TTC549 (cell line): ENCODE results near the gene GOLGA3.

Experiments
- FAIRE-seq: peaks from 2 replicates; lab custom pipeline; 2012; peaks lifted over from hg19 to GRCh38; lab: Jason Lieb, UNC

GOLGA3 gene

DNA sequence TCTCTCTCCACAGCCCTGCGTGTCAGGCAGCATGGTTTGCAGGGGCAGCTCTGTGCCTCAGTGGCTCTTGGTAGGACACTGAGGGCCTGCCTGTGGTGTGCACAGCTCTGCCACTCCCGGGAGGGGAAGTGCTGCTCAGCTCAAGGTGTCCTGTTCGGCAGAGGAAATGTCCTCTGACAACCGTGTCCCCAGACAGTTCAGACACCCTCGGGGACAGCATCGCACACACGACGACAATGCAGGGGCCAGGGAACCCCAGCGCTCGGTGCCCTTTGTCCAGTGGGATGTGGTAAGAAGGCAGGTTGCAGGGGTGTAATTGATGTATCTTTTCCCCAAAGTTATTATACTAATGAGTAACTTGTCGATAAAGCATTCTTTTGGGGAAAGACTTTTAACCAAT lies 81.3 kb downstream of the GOLGA3 start:
- FAIRE-seq, result no peak

DNA sequence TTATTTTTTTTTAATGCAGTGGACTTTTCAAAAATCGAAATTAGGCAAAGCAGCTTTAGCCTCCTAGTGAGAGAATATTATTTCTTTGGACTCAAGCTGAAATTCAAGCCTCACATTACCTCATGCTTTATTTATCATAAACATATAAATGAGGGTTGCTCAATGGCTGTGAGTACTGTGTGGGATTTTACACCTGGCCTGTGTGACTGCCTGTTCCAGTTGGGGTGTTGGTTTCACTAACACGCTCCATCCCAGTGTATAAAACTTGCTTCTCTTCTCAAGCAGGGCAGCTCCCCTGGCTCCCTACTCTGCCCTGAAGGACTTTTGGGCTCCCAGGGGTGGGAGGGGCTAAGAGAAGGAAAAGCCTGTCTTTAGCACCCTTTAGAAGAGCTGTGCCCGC lies 82.1 kb downstream of the GOLGA3 start:
- no peak for FAIRE-seq

DNA sequence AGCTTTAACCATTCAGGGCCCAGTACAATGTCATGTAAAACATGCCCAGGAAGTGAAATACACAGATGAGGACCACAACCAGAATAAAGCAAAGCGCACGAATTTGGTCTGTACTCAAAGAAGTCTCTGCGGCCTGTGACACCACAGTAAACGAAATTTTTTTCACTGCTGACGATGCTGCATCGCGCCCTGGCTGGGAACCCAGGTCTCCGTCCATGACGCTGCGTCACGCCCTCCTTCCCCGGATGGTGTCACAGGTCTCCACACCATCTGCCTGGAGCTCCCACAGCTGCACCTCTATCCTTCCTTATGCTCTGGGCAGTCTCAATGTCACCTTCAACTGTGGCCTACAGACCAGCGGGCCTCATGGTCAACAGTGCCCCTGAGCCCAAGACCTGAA lies 84.8 kb downstream of the GOLGA3 start:
- FAIRE-seq, result no peak

DNA sequence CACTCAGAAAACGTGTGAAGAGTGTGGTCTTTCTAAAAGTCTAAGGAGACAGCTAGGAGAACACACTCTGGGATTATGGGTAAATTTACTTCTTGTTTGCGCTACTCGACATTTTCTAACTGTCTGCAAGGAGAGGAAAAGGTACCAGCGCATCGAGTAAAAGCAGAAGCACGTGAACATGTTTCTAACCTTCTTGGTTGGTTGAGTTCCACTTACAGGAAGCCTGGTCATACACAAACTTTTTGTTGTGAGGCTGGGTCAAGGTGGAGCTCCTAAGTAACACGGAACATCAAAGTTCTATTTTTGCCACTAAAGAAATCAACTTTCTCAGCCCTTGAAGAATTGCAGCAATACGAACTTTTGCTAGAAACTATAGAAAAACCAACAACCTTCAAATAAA lies 87.0 kb downstream of the GOLGA3 start:
- FAIRE-seq, result no peak

DNA sequence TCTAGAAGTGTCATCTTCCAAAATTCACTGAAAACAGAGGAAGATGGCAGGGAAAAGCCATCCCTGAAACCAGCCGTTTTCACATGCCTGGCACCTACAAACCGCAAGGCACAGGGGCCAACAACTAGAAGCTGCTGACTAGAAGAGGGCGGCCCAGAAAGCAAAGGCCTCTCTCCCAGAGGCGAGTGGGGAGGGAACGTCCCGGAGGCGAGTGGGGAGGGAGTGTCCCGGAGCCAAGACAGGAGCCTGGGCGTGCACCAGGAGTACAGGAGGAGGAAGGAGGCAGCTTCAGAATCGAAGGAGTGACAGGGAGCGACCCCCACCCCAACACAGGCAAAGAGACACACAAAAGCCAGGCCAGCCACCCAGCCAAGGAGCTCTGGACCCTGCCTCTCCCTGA lies 88.0 kb downstream of the GOLGA3 start:
- FAIRE-seq, result no peak

GRCh38 chr12:132740313-132740646 lies 88.4 kb downstream of the GOLGA3 start:
- no peak for FAIRE-seq

GRCh38 chr12:132739600-132740312 lies 88.9 kb downstream of the GOLGA3 start:
- FAIRE-seq, result no peak

DNA sequence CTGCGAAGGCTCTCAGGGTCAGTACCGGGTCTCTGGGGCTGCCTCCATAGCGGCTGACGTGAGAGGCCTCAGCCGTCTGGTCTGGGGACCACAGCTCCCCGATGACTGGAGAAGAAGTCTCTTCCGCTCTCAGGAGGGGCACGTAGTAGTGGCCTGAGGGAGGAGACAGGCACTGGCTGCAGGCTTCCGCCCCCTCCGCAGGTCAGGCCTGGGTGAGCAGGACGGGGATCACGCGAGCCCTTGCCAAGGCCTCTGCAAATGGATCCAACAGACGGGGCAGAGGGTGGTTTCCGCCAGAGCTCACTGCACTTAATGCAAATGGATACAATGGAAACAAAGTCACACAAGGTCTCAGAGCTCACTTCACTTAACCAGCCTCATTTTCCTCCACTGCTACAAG lies 91.8 kb downstream of the GOLGA3 start:
- FAIRE-seq, result no peak

GRCh38 chr12:132736378-132736777 lies 92.3 kb downstream of the GOLGA3 start:
- no peak for FAIRE-seq

DNA sequence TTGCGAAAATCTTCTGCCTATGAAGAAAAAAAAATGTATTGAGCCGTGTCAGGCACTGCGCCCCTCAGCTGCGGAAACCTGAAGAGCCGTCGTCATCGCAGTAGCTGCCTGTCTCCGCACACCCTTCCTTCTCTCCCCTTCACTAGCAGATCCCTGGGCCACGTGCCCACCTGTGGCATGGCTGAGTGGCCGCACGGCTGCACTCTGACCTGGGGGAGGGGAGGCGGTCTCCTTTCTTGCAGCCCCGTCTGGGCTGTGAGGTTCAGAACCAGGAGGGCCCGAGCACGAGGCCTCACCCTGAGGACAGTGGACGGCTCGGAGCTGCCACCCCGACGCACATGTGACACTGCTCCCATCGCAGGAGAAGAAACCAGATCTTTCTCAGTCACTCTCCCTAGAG lies 93.2 kb downstream of the GOLGA3 start:
- no peak for FAIRE-seq

GRCh38 chr12:132734206-132734605 lies 94.5 kb downstream of the GOLGA3 start:
- FAIRE-seq, result no peak

DNA sequence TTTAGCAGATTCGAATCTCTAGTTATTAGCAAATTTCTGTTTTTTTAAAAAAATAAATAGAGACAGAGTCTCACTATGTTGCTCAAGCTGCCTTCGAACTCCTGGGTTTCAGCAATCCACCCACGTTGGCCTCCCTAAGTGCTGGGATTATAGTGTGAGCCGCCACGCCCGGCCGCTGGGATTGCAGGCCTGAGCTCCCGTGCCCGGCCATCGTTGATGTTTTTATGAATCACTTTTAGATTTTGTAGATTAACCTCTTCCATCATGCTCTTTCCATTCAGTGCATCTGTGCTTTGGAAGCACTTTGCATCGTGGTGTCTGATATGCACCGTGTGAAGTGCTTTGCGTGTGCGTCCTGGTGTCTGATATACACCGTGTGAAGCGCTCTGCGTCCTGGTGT lies 97.1 kb downstream of the GOLGA3 start:
- no peak for FAIRE-seq

DNA sequence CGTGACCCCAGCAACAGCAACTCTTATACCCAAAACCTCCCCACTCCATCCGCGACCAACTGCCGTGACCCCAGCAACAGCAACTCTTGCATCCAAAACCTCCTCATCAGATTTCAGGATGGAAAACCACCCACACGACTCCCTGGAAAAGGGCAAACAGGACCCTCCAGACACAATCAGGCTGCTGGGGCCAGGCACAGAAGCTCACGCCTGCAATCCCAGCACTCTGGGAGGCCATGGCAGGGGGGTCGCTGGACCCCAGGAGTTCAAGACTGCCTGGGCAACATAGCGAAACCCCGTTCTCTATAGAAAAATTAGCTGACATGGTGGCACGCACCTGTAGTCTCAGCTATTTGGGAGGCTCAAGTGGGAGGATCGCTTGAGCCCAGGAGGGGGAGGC lies 98.3 kb downstream of the GOLGA3 start:
- no peak for FAIRE-seq

DNA sequence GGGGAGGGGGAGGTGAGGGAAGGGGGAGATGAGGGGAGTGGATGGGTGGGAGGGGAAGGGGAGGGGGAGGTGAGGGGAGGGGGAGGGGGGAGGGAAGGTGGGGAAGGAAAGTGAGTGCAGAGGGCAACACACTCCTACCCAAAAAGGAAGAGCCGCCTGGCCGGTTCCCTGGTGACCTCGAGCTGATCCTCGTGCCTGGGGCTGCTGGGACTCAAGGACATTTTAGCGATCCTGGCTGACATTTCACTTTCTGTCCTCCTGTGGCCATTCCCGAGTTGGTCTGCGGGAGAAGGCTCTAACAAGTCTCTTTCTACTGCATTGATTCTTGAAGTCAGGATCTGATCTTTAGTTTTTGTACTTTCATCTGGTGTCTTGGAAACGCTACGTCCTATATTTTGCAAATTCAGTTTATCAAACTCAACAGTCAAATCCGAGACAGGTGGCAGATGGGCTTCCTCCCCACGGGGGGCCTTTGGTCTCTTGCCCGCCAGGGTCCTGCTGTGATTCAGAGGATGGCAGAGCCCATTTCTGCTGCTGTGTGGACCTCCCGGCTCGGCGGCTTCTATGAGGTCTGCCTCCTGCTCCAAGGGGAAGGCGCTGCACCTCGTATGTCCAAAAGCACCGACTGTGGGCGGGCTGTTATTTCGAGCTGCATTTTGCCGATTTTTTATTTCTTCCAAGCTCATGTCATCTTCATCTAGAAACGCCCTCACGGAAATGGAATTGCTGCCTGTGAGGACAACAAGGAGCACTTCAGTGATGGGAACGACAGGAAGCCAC lies 98.9 kb downstream of the GOLGA3 start:
- no peak for FAIRE-seq

DNA sequence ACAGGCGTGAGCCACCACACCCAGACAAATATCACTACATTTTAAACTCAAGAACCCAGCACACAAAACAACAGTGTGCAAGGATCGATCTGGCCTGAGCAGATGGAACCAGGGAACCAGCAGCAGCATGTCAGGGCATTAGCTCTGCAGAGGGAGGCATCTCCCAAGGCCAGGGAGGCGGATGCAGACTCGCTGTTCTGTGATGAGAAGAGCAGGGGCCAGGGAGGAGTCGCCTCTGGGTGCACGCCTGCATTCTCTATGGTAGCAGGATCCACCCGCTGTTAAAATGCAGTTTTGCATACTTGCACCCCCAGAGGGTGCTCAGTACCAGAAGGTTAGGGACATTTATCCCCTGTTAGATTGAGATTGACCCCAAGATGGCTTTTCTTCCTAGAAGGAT lies 100.2 kb downstream of the GOLGA3 start:
- FAIRE-seq, result no peak

DNA sequence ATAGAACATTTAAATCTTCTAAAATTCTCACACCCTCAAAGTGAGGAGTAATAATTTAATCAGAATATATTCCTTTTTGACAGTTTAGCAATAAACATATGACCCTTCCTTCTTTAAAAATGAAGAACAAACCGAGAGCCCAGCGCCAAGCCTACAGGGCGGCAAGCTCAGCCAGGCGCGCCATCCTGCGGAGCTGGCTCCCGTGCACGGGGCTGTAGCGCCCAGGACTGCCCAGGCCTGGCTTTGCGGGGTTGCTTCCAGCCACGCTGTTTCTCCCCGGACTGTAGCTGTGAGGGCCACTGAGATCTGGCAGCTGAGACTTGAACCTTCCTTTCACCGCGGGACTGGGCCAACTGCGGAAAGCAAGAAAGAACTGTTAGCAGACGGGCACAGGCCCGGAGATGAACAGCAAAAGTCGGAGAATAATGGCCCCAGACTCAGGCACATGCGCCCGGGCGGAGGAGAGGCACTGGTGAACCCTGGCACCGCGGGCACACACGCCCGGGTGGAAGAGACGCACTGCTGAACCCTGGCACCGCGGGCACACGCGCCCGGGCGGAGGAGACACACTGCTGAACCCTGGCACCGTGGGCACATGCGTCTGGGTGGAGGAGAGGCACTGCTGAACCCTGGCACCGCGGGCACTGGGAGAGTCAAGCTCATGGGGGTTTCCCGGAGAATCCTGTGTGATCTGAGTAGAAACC lies 101.4 kb downstream of the GOLGA3 start:
- FAIRE-seq, result no peak

DNA sequence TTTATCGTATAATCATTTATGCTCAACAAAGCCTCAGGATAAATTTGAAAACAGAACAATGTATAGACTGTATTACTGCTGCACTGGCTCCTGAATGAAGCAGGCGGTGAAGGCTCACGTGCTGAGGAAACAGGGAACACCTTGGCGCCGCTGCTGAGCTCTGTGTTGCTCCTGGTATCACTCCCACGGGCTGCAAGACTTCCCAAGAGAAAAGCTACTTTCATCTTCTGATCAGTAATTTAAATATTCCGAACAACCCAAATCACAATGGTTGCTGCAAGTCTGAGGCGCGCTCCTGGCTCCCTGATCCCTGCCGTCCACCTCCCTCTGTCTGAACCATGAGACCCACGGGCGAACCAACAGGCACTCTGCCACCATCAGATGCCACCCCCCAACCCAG lies 102.3 kb downstream of the GOLGA3 start:
- no peak for FAIRE-seq

- no peak for FAIRE-seq
Measured at GRCh38 chr12:132724506-132725241, 104.0 kb downstream of the GOLGA3 start.

- no peak for FAIRE-seq
Measured at GRCh38 chr12:132723764-132724140, 104.9 kb downstream of the GOLGA3 start.

GRCh38 chr12:132723015-132723763 lies 105.5 kb downstream of the GOLGA3 start:
- no peak for FAIRE-seq

DNA sequence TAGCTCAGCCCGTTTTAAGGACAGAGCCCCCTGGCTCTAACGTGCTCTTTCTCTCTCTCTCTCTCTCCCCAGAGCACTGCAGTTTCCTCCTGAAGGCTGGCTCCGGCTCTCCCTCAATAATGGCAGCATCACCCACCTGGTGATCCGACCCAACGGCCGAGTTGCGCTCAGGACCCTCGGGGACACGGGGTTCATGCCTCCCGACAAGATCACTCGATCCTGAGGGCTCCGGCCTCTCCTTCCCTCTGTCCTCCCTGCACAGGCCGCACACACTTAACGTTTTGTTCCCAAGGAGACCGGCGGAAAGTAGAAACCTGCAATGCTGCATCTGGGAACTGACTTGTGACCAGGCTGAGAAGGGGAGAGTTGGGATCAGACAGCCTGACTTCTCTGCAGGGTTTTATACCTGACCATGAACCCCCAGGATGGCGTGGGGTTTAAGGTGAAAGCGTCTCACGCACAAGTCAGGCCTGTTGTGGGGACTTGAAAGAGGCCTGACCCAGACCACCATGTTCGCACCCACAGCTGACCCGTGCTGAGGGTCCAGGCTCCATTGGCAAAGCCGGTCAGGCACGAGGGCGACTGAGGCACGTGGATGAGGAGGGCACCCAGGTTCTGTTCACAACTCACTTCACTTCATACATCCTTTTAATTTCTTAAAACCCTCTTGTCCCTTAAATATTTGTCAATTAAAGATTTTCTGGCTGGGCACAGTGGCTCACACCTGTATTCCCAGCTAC lies 107.9 kb downstream of the GOLGA3 start:
- FAIRE-seq, result no peak
